NCI-H146 (cell line): Measurements from ENCODE around the gene CBX4.

ENCODE experiments used
- DNase-seq: peaks from one replicate; lab custom pipeline; 2025; lab: John Stamatoyannopoulos, UW

Gene CBX4

GRCh38 chr17:79829004-79829403 lies 10.2 kb downstream of the CBX4 start:
- peak; percentile 15 for DNase-seq

- DNase-seq: no peak
These were observed 12.2 kb downstream of the CBX4 start for GRCh38 chr17:79826841-79827578.

GRCh38 chr17:79826204-79826680 lies 13.0 kb downstream of the CBX4 start:
- DNase-seq: no peak

- DNase-seq: no peak
These were observed 13.7 kb downstream of the CBX4 start for GRCh38 chr17:79825580-79825921.

GRCh38 chr17:79824893-79825579 lies 14.2 kb downstream of the CBX4 start:
- DNase-seq: no peak

GRCh38 chr17:79824234-79824633 lies 15.0 kb downstream of the CBX4 start:
- no peak for DNase-seq

DNA sequence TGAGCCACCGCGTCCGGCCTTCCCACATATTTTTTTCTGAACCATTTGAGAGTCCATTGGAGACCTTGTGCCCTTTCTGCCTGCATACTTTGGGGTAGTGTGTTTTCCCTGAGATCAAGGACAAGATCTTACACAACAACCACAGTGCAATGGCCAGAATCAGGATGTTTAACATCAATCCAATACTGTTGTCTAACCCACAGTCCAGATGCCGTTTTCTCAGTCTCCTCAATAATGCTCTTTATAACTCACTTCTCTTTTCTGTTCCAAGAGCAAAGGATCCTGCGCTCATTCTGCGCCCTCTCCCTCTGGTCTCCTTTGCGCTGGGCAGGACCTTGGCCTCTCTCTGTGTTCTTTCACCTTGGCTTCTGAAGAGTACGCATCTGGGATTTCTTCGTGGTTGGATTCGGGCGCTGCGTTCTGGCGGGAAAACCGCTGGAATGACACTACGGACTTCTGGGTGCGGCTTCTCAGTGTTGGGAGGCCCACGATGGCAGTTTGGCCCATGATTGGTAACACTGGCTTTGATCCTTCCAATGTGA lies 16.6 kb downstream of the CBX4 start:
- DNase-seq: no peak

GRCh38 chr17:79821331-79822095 lies 17.7 kb downstream of the CBX4 start:
- peak; percentile 37 for DNase-seq

- no peak for DNase-seq
These were observed 18.3 kb downstream of the CBX4 start for GRCh38 chr17:79820959-79821330.

GRCh38 chr17:79819534-79820276 lies 19.5 kb downstream of the CBX4 start:
- no peak for DNase-seq

DNA sequence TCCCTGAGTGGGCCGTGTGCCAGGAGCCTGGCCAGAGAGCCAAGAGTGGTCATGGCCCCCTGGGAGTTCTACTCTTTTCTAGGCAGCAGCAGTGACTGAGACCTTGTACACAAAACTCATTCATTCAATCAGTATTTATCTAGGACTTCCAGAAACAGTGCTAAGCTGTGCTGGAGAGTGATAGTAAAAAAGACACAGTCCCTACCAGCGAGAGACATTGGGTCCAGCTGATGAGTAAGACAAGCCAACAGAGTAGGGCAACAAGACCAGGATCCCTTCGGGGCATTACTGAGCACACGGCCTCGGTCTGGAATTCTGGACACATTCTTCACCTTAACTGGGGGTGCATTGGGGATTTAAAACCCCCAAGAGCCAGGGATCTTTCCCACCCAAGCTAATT lies 20.2 kb downstream of the CBX4 start:
- DNase-seq: no peak

DNA sequence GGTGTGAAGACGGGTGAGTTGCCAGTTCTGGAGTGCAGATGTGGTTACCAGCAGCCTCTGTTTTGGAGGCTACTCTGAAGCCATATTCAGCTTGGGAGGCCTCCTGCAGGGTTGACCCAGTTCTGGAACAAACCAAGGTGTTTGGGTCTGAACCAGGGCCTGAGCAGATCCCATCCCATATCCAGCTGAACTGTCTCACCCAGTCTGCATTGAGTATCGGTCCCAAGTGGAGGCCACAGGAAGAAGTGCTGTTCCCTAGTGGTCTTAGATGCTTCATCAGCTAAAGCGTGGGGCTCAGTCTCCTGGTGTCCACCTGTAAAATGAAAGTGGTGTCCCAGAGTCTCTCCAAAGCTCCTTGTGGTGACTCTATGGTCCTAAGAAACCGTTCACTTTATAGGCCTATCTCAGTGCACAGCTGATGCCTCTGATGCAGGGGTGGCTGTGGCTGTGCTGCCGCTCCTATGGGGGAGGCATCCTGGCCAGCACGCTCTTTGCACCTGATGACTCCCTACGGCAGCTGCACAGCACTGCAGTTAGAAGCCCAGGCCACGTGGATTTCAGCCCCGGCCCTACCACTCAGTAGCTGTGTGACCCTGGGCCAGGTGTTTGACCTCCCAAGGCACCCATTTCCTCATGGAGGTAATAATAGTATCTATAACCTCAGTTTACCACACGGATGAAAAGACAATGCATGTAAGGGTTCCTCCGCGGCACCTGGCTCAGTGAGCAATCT lies 21.0 kb downstream of the CBX4 start:
- no peak for DNase-seq

GRCh38 chr17:79815836-79816461 lies 23.3 kb downstream of the CBX4 start:
- no peak for DNase-seq

DNA sequence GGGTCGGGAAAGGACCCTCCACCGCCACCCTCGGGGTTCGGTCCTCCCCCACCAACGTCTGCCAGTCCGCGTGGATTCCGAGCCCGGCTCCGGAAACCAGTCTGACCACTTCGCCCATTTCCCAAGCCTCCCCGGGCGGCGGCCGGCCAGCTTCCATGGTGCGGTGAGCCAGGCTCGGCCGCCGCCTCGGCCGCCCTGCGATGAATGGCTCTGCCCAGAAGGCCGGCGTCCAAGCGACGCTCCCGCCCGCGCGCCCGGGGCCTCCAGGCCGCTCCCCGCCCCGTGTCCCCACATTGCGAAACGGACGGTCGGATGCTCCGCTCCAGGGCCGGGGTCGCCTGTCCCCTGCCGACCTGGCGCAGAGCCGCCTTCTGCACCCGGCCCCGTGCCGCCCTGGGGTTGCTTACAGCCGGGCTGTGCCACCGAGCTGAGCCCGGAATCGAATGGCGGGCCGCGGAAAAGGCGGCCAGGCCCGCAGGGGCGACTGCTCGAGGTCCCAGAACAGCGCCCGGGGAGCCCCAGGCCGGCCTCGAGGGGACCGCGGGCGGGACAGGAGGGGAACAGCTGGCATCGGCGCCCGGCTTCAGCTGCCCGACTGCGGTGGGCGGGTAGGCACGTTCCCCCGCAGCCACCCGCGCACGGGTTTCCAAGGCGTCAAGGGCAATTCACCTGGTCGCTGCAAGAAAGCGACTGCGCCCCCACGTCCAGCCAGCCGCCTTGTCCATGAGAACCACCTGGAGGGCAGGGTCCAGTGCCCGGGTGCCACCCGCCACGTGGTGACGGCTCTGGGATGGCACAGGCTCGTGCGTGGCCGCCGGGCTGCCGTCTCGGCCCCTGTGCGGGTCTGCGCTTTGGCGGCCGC lies 24.0 kb downstream of the CBX4 start:
- DNase-seq: no peak

DNA sequence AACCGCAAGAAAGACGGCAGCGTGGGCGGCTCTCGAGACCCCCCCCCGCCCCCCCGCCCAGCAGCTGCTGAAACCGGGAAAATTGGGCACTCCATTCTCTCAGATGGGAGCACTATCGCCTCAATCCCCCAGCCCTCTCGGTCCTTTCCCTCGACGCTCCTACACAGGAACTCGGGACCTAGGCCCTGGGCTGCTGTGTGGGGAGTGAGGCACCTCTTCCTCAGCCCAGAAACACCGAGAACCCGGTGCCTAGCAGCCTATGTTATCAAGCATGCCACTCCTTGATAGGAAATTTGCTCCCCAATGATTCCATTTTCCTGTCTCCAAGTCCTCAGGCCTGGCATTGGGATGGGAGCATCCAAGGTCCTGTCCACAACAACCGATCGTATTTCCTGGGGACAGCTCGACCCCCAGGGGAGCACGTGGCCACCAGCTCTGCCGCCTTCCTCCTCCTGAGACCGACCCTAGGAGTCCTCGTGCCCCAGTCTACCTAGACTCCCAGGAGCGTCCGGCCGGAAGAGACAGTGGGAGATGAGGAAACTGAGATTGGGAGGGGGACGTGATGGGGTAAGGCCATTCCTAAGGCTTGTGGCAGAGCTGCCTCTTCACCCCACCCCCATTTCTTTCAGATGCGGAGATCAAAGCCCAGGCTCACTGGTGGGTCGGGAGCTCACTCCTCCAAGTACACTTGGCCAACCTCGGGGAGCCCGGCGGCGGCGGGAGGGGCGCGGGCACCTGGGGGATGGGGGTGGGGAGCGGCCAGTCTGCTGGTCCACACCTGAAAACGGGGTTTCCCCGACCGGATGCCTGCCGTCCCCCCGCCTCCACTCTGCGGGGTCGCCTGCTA lies 24.9 kb downstream of the CBX4 start:
- DNase-seq: no peak

- DNase-seq: peak; percentile 59
These were observed 25.7 kb downstream of the CBX4 start for GRCh38 chr17:79813297-79814126.

DNA sequence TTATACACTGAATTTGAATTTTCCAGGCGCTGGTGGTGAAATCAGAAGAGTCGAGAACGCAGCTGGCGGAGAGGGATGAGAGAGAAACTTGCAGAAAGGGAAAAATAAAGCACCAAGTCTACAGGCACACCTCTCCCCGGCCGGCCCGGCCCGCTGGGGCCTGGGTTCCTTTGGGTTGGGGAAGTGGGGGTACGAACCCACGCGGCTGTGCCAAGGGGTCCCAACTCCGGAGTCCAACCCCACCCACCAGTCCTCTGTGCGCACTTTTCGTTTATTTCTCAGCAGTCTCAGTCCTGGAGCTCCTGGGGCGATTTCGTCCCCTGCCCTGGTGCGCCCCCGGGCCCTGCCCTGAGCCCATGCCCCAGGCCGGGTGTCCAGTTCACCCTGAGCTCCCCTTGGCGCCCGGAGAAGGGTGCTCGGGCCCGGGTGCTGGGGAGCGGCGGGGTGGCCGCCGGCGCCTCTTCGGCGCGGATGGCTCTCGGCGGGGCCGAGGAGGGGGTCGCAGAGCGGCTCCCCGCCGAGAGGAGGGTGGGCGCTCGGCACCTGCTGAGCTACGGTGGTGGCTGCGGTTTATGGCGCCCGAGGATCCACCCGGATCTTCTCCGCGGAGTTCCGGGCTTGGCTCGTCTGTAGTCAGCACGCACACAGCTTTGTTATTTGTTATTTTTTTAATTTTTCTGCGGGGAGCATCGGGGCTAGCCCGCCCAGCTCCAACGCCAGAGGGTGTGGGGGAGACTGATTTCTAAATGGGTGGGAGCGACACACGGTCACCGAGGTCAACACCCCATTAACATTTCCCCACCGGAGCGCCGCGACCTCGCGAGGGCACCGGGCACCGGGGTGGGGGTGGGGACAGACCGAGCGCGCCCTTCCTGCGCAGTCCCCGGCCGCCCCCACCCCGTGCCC lies 26.6 kb downstream of the CBX4 start:
- peak; percentile 60 for DNase-seq
